ENCODE data around the gene ORMDL2. TPM values are rescaled to one million over a fixed set of nuclear protein-coding genes. Genes with fewer than 3 reads are reported as not detected.

The ORMDL2 gene
- total and polyA plus RNA-seq, 10 of the 15 experiments (the other 5 are each of a cell fraction or from before 2014, with no cell fraction given) = 15.0 to 135 (median 33.9) TPM

DNA sequence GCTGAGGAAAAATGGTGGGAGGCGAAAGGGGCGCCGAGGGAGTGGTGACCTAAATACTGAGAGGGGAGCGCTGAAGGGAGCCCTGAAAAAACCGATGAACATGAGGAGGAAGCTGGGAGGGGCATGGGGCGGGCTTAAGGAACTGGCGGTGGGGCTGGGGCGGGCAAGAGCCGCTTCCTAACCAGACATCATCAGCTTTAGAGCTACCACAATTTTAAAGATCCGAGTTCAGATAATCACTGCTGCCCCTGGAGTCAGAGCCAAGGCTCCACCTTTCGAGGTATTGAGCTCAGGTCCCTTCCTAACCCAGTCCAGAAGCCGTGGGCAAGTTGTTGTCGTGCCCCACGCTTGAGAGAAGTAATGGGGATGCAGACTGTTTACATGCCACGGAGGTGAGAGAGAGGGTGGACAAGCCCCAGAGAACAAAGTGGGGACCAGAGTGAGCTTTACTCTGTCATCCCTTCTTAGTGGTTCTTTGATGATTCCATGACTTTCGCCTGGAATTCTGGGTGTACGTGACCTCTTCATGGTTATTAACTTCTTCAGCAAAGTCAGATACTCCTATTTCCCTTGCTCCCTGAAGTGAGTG lies 393 bp downstream of the ORMDL2 start (continued):
- TF ChIP-seq, protein P1, sequence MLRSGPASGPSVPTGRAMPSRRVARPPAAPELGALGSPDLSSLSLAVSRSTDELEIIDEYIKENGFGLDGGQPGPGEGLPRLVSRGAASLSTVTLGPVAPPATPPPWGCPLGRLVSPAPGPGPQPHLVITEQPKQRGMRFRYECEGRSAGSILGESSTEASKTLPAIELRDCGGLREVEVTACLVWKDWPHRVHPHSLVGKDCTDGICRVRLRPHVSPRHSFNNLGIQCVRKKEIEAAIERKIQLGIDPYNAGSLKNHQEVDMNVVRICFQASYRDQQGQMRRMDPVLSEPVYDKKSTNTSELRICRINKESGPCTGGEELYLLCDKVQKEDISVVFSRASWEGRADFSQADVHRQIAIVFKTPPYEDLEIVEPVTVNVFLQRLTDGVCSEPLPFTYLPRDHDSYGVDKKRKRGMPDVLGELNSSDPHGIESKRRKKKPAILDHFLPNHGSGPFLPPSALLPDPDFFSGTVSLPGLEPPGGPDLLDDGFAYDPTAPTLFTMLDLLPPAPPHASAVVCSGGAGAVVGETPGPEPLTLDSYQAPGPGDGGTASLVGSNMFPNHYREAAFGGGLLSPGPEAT (IDR thresholded peaks at IDR 0.05; ENCODE audit: low read depth) = no peak
- TF ChIP-seq, protein P2, sequence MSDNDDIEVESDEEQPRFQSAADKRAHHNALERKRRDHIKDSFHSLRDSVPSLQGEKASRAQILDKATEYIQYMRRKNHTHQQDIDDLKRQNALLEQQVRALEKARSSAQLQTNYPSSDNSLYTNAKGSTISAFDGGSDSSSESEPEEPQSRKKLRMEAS (IDR thresholded peaks at IDR 0.05; ENCODE audit: low read depth, low read length) = no peak
- TF ChIP-seq BACH1 (IDR thresholded peaks at IDR 0.05; ENCODE audit: borderline replicate concordance) = peak; percentile 35
- no peak for TF ChIP-seq CHD2 (IDR thresholded peaks at IDR 0.05; ENCODE audit: borderline replicate concordance, low read depth, low read length)
- TF ChIP-seq ZNF384 (IDR thresholded peaks at IDR 0.05; ENCODE audit: borderline replicate concordance, low read depth, low read length) = no peak
- no peak for TF ChIP-seq SMARCA5 (IDR thresholded peaks at IDR 0.05)
- TF ChIP-seq PAX5 (IDR thresholded peaks at IDR 0.05; ENCODE audit: borderline replicate concordance, low read depth, low read length) = no peak
- TF ChIP-seq, protein P3, sequence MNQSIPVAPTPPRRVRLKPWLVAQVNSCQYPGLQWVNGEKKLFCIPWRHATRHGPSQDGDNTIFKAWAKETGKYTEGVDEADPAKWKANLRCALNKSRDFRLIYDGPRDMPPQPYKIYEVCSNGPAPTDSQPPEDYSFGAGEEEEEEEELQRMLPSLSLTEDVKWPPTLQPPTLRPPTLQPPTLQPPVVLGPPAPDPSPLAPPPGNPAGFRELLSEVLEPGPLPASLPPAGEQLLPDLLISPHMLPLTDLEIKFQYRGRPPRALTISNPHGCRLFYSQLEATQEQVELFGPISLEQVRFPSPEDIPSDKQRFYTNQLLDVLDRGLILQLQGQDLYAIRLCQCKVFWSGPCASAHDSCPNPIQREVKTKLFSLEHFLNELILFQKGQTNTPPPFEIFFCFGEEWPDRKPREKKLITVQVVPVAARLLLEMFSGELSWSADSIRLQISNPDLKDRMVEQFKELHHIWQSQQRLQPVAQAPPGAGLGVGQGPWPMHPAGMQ (IDR thresholded peaks at IDR 0.05; ENCODE audit: borderline replicate concordance) = no peak
- TF ChIP-seq, protein P4, sequence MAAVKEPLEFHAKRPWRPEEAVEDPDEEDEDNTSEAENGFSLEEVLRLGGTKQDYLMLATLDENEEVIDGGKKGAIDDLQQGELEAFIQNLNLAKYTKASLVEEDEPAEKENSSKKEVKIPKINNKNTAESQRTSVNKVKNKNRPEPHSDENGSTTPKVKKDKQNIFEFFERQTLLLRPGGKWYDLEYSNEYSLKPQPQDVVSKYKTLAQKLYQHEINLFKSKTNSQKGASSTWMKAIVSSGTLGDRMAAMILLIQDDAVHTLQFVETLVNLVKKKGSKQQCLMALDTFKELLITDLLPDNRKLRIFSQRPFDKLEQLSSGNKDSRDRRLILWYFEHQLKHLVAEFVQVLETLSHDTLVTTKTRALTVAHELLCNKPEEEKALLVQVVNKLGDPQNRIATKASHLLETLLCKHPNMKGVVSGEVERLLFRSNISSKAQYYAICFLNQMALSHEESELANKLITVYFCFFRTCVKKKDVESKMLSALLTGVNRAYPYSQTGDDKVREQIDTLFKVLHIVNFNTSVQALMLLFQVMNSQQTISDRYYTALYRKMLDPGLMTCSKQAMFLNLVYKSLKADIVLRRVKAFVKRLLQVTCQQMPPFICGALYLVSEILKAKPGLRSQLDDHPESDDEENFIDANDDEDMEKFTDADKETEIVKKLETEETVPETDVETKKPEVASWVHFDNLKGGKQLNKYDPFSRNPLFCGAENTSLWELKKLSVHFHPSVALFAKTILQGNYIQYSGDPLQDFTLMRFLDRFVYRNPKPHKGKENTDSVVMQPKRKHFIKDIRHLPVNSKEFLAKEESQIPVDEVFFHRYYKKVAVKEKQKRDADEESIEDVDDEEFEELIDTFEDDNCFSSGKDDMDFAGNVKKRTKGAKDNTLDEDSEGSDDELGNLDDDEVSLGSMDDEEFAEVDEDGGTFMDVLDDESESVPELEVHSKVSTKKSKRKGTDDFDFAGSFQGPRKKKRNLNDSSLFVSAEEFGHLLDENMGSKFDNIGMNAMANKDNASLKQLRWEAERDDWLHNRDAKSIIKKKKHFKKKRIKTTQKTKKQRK (IDR thresholded peaks at IDR 0.05; ENCODE audit: low read depth, low read length) = no peak
- no peak for TF ChIP-seq CBX5 (IDR thresholded peaks at IDR 0.05; ENCODE audit: low read depth)
- TF ChIP-seq, protein P5, sequence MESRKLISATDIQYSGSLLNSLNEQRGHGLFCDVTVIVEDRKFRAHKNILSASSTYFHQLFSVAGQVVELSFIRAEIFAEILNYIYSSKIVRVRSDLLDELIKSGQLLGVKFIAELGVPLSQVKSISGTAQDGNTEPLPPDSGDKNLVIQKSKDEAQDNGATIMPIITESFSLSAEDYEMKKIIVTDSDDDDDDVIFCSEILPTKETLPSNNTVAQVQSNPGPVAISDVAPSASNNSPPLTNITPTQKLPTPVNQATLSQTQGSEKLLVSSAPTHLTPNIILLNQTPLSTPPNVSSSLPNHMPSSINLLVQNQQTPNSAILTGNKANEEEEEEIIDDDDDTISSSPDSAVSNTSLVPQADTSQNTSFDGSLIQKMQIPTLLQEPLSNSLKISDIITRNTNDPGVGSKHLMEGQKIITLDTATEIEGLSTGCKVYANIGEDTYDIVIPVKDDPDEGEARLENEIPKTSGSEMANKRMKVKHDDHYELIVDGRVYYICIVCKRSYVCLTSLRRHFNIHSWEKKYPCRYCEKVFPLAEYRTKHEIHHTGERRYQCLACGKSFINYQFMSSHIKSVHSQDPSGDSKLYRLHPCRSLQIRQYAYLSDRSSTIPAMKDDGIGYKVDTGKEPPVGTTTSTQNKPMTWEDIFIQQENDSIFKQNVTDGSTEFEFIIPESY (IDR thresholded peaks at IDR 0.05) = no peak
- TF ChIP-seq, protein P6, sequence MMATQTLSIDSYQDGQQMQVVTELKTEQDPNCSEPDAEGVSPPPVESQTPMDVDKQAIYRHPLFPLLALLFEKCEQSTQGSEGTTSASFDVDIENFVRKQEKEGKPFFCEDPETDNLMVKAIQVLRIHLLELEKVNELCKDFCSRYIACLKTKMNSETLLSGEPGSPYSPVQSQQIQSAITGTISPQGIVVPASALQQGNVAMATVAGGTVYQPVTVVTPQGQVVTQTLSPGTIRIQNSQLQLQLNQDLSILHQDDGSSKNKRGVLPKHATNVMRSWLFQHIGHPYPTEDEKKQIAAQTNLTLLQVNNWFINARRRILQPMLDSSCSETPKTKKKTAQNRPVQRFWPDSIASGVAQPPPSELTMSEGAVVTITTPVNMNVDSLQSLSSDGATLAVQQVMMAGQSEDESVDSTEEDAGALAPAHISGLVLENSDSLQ (IDR thresholded peaks at IDR 0.05) = no peak
- 0 out of 2 replicates have a peak, but pooled peaks have one; percentile 18 for TF ChIP-seq RUNX3 (IDR thresholded peaks at IDR 0.05; ENCODE audit: low read length)
- peak; percentile 62; the same call in 1 of the 2 replicates for TF ChIP-seq GABPA (IDR thresholded peaks at IDR 0.05; ENCODE audit: low read depth)
- no peak for TF ChIP-seq SMC3 (IDR thresholded peaks at IDR 0.05; ENCODE audit: borderline replicate concordance, low read length)
- TF ChIP-seq PML (IDR thresholded peaks at IDR 0.05; ENCODE audit: low read length) = no peak
- TF ChIP-seq, protein P7, sequence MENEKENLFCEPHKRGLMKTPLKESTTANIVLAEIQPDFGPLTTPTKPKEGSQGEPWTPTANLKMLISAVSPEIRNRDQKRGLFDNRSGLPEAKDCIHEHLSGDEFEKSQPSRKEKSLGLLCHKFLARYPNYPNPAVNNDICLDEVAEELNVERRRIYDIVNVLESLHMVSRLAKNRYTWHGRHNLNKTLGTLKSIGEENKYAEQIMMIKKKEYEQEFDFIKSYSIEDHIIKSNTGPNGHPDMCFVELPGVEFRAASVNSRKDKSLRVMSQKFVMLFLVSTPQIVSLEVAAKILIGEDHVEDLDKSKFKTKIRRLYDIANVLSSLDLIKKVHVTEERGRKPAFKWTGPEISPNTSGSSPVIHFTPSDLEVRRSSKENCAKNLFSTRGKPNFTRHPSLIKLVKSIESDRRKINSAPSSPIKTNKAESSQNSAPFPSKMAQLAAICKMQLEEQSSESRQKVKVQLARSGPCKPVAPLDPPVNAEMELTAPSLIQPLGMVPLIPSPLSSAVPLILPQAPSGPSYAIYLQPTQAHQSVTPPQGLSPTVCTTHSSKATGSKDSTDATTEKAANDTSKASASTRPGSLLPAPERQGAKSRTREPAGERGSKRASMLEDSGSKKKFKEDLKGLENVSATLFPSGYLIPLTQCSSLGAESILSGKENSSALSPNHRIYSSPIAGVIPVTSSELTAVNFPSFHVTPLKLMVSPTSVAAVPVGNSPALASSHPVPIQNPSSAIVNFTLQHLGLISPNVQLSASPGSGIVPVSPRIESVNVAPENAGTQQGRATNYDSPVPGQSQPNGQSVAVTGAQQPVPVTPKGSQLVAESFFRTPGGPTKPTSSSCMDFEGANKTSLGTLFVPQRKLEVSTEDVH (IDR thresholded peaks at IDR 0.05; ENCODE audit: low read depth, partially characterized antibody) = no peak

Data from GM12878 (cell line).